ENCODE results near the gene C5orf22. TPM values are rescaled to one million over a fixed set of nuclear protein-coding genes. Genes with fewer than 3 reads are reported as not detected.

Gene C5orf22
- 10 to 100 TPM; 21.9 to 39.0 (median 26.8) TPM for polyA plus RNA-seq (ENCODE audit: insufficient read depth in 1 of 5, insufficient read length in 5 of 5, low replicate concordance in 1 of 5)
- long read RNA-seq, donor 1, transcript C5orf22-201 (9 exons, 3,612 nt): major isoform, 5 of 34 reads
- long read RNA-seq, donor 1, partial matches to known transcripts: 29 of 34 reads
- long read RNA-seq, donor 1, other reads (novel, unspliced or antisense): 0 of 34 reads
- long read RNA-seq, donor 2, partial matches to known transcripts: 0 of 1 reads
- long read RNA-seq, donor 2, other reads (novel, unspliced or antisense): 0 of 1 reads
- long read RNA-seq, donor 3, partial matches to known transcripts: 26 of 28 reads
- long read RNA-seq, donor 3, other reads (novel, unspliced or antisense): 0 of 28 reads
- long read RNA-seq, donor 4, partial matches to known transcripts: 0 of 2 reads
- long read RNA-seq, donor 4, other reads (novel, unspliced or antisense): 0 of 2 reads
- long read RNA-seq, donor 5, partial matches to known transcripts: 39 of 43 reads
- long read RNA-seq, donor 5, other reads (novel, unspliced or antisense): 0 of 43 reads
- long read RNA-seq, donor 6, partial matches to known transcripts: 5 of 8 reads
- long read RNA-seq, donor 6, other reads (novel, unspliced or antisense): 0 of 8 reads
- long read RNA-seq, donor 7, partial matches to known transcripts: 0 of 4 reads
- long read RNA-seq, donor 7, other reads (novel, unspliced or antisense): 0 of 4 reads
- long read RNA-seq, donor 8, partial matches to known transcripts: 5 of 5 reads
- long read RNA-seq, donor 8, other reads (novel, unspliced or antisense): 0 of 5 reads

- peak; percentile 93 to 94 for DNase-seq
Measured at GRCh38 chr5:31531888-31532547, at the start of gene C5orf22, which contains the start of gene DROSHA. Gene C5orf22, plus strand, starts transcription at chr5:31532301. Its CDS starts 92 bp downstream, at chr5:31532393. Gene DROSHA, minus strand, starts transcription at chr5:31532093. Its CDS starts 3,034 bp downstream, at chr5:31529059.

- no peak for DNase-seq
Measured at GRCh38 chr5:31485376-31486207, 46.5 kb upstream of the C5orf22 start.

GRCh38 chr5:31486441-31486840, 45.7 kb upstream of the C5orf22 start:
- DNase-seq: no peak

- DNase-seq: no peak
Measured at GRCh38 chr5:31487506-31487905, 44.6 kb upstream of the C5orf22 start.

GRCh38 chr5:31492869-31493268, 39.2 kb upstream of the C5orf22 start:
- DNase-seq: no peak

- no peak for DNase-seq
Measured at GRCh38 chr5:31495336-31495735, 36.8 kb upstream of the C5orf22 start.

- no peak for DNase-seq
Measured at GRCh38 chr5:31496301-31496700, 35.8 kb upstream of the C5orf22 start.

- no peak for DNase-seq
Measured at GRCh38 chr5:31496891-31497290, 35.2 kb upstream of the C5orf22 start.

- no peak for DNase-seq
Measured at GRCh38 chr5:31500256-31500655, 31.8 kb upstream of the C5orf22 start.

- DNase-seq: no peak
Measured at GRCh38 chr5:31502506-31502905, 29.6 kb upstream of the C5orf22 start.

- DNase-seq: no peak
Measured at GRCh38 chr5:31504529-31504928, 27.6 kb upstream of the C5orf22 start.

GRCh38 chr5:31511305-31511704, 20.8 kb upstream of the C5orf22 start:
- no peak for DNase-seq

GRCh38 chr5:31516802-31517201, 15.3 kb upstream of the C5orf22 start:
- no peak for DNase-seq

GRCh38 chr5:31523041-31523440, 9.1 kb upstream of the C5orf22 start:
- DNase-seq: no peak

- DNase-seq: no peak
Measured at GRCh38 chr5:31530541-31531265, 1.4 kb upstream of the C5orf22 start.

GRCh38 chr5:31531543-31531887, 586 bp upstream of the C5orf22 start:
- DNase-seq: peak in 1 of 2 donors; percentile 4

- no peak for DNase-seq
Measured at GRCh38 chr5:31534527-31535046, 2.5 kb downstream of the C5orf22 start.

GRCh38 chr5:31536873-31537272, 4.8 kb downstream of the C5orf22 start:
- DNase-seq: no peak

GRCh38 chr5:31537349-31537748, 5.2 kb downstream of the C5orf22 start:
- DNase-seq: no peak

- no peak for DNase-seq
Measured at GRCh38 chr5:31537851-31538250, 5.8 kb downstream of the C5orf22 start.
